ENCODE data around the gene TPRX2. TPM values are rescaled to one million over a fixed set of nuclear protein-coding genes. Genes with fewer than 3 reads are reported as not detected.

TPRX2 gene
- polyA plus RNA-seq, 1 donor (not counting 4 experiments of a cell fraction or from before 2014, with no cell fraction given): not detected

DNA sequence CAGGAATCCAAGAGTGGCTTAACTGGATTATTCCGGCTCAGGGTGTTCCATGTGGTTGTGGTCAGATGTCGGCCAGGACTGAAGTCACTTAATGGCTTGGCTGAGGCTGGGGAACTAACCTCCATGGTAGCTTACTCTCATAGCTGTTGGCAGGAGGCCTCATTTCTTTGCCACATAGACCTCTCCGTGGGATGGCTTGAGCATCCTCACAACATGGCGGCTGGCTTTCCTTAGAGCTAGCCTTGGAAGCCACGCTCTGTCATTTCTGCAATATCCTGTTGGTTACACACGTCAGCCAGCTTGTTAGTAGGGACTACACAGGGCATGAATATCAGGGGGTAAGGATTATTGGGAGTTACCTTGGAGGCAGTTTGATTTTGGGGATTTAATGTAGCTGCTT is 32.2 kb upstream of the TPRX2 start:
- no peak for FAIRE-seq
- no peaks in the 10 kb centered on the region for H3K27me3 ChIP-seq (ENCODE audit: control insufficient read depth, extremely low read depth, insufficient read depth, low read length)

DNA sequence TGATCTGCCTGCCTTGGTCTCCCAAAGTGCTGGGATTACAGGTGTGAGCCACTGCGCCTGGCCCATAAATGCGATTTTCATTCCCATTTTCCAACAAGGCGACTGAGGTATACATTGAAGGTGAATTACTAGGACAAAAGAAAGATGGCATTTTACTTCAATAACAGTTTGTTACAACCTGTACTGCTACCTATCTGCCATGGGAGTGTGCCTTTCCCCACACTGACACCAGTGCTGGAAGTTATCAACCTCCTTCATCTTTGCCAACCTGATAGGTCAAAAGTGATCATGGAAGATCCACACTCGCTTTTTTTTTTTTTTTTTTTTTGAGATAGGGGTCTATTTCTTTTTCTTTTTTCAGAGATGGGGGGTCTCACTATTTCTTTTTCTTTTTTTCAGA is 26.3 kb upstream of the TPRX2 start:
- no peak for FAIRE-seq
- Histone ChIP-seq H3K4me3 (ENCODE audit: control insufficient read depth in 2 of 3, extremely low read depth in 1 of 3, insufficient read depth in 2 of 3, low read depth in 1 of 3, low read length in 3 of 3) (no peak overlapping the region), H3K79me2 (ENCODE audit: control insufficient read depth, insufficient read depth, low read length) (no peaks in the 10 kb centered on the region), H3K4me1 (ENCODE audit: control insufficient read depth, extremely low read depth, insufficient read depth, low read length) (no peaks in the 10 kb centered on the region), H3K9me1 (ENCODE audit: control insufficient read depth, extremely low read depth, insufficient read depth, low read length) (no peaks in the 10 kb centered on the region), H2AFZ (ENCODE audit: control insufficient read depth, low read length) (no peak overlapping the region), H3K4me2 (ENCODE audit: control insufficient read depth, extremely low read depth, insufficient read depth, low read depth, low read length) (no peak overlapping the region), H3K36me3 (ENCODE audit: control insufficient read depth in 2 of 2, extremely low read depth in 1 of 2, insufficient read depth in 2 of 2, low read length in 2 of 2) (no peaks in the 10 kb centered on the region), H3K9ac (ENCODE audit: control insufficient read depth, extremely low read depth, insufficient read depth, low read length) (no peak overlapping the region), H3K27ac (ENCODE audit: control insufficient read depth, insufficient read depth, low read length) (no peak overlapping the region), H4K20me1 (ENCODE audit: control insufficient read depth, extremely low read depth, insufficient read depth, low read length) (no peaks in the 10 kb centered on the region), H3K9me3 (ENCODE audit: control insufficient read depth, low read depth, low read length) (no peaks in the 10 kb centered on the region), H3K27me3 (ENCODE audit: control insufficient read depth, extremely low read depth, insufficient read depth, low read length) (no peaks in the 10 kb centered on the region)
- no peak for TF ChIP-seq EZH2 (IDR thresholded peaks at IDR 0.05; ENCODE audit: low read length)
- TF ChIP-seq, protein P1, sequence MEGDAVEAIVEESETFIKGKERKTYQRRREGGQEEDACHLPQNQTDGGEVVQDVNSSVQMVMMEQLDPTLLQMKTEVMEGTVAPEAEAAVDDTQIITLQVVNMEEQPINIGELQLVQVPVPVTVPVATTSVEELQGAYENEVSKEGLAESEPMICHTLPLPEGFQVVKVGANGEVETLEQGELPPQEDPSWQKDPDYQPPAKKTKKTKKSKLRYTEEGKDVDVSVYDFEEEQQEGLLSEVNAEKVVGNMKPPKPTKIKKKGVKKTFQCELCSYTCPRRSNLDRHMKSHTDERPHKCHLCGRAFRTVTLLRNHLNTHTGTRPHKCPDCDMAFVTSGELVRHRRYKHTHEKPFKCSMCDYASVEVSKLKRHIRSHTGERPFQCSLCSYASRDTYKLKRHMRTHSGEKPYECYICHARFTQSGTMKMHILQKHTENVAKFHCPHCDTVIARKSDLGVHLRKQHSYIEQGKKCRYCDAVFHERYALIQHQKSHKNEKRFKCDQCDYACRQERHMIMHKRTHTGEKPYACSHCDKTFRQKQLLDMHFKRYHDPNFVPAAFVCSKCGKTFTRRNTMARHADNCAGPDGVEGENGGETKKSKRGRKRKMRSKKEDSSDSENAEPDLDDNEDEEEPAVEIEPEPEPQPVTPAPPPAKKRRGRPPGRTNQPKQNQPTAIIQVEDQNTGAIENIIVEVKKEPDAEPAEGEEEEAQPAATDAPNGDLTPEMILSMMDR (optimal IDR thresholded peaks at IDR 0.05 in 1 of 3, IDR thresholded peaks at IDR 0.05 in 1 of 3, conservative IDR thresholded peaks at IDR 0.05 in 1 of 3; ENCODE audit: extremely low read depth in 1 of 3, insufficient read depth in 2 of 3, low read length in 3 of 3): no peak
- DNase-seq (ENCODE audit: low read depth, low spot score): no peak
- dilution Hi-C loops (cut with MboI; ENCODE audit: extremely low pct_ligation_motif_present, low sequenced_read_pairs): no loop called here

More for the DNA sequence above, 32.2 kb upstream of the TPRX2 start:
- peaks cover 3% of the 10 kb centered on the region for H4K20me1 ChIP-seq (ENCODE audit: control insufficient read depth, extremely low read depth, insufficient read depth, low read length)
- DNase-seq (ENCODE audit: low read depth, low spot score): no peak
- H3K4me3 ChIP-seq (ENCODE audit: control insufficient read depth in 2 of 3, extremely low read depth in 1 of 3, insufficient read depth in 2 of 3, low read depth in 1 of 3, low read length in 3 of 3): no peak overlapping the region
- no peaks in the 10 kb centered on the region for H3K79me2 ChIP-seq (ENCODE audit: control insufficient read depth, insufficient read depth, low read length)
- TF ChIP-seq, protein P1 (optimal IDR thresholded peaks at IDR 0.05 in 1 of 3, IDR thresholded peaks at IDR 0.05 in 1 of 3, conservative IDR thresholded peaks at IDR 0.05 in 1 of 3; ENCODE audit: extremely low read depth in 1 of 3, insufficient read depth in 2 of 3, low read length in 3 of 3): no peak
- no peak for TF ChIP-seq EZH2 (IDR thresholded peaks at IDR 0.05; ENCODE audit: low read length)
- no peak overlapping the region for H2AFZ ChIP-seq (ENCODE audit: control insufficient read depth, low read length)
- no peaks in the 10 kb centered on the region for H3K4me1 ChIP-seq (ENCODE audit: control insufficient read depth, extremely low read depth, insufficient read depth, low read length)
- no peak overlapping the region for H3K9ac ChIP-seq (ENCODE audit: control insufficient read depth, extremely low read depth, insufficient read depth, low read length)
- H3K9me3 ChIP-seq (ENCODE audit: control insufficient read depth, low read depth, low read length): no peaks in the 10 kb centered on the region
- no peaks in the 10 kb centered on the region for H3K9me1 ChIP-seq (ENCODE audit: control insufficient read depth, extremely low read depth, insufficient read depth, low read length)
- dilution Hi-C loops (cut with MboI; ENCODE audit: extremely low pct_ligation_motif_present, low sequenced_read_pairs): no loop called here
- H3K4me2 ChIP-seq (ENCODE audit: control insufficient read depth, extremely low read depth, insufficient read depth, low read depth, low read length): no peak overlapping the region
- no peaks in the 10 kb centered on the region for H3K36me3 ChIP-seq (ENCODE audit: control insufficient read depth in 2 of 2, extremely low read depth in 1 of 2, insufficient read depth in 2 of 2, low read length in 2 of 2)
- H3K27ac ChIP-seq (ENCODE audit: control insufficient read depth, insufficient read depth, low read length): no peak overlapping the region
